GM18951 (cell line): Measurements from ENCODE around the gene SLC22A14.

Experiments used
- POLR2A ChIP-seq: IDR thresholded peaks from 4 replicates; pipeline ENCODE4 v1.6.1; 2011; ENCODE audit warnings: mild to moderate bottlenecking; ENCODE audit not compliant: insufficient read length, insufficient read depth; ENCODE audit errors: extremely low read depth
- in situ Hi-C: fragments of 300-500 bp; cut with MboI; formaldehyde crosslinking; loops from one replicate; pipeline ENCODE4 v1.12.0; 2022; ENCODE audit warnings: low sequenced_read_pairs, mixed read lengths, inconsistent platforms; ENCODE audit not compliant: unreplicated experiment

Gene SLC22A14

DNA sequence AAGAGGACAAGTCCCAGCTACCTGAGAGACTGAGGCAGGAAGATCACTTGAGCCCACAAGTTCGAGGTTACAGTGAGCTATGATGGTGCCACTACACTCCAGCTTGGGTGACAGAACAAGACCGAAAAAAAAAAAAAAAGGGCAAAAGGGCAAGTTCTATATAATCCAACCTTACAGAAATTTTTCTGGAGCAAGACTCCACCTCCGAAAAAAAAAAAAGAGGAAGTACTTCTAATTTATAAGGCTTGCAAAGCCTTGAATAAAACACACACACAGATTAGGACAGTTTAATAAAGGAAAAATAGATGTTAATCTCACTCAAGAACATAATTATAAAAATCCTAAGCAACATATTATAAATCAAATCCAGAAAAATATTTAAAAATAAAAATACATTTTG lies 50.1 kb downstream of the SLC22A14 start:
- in situ Hi-C loops = no loop called here

DNA sequence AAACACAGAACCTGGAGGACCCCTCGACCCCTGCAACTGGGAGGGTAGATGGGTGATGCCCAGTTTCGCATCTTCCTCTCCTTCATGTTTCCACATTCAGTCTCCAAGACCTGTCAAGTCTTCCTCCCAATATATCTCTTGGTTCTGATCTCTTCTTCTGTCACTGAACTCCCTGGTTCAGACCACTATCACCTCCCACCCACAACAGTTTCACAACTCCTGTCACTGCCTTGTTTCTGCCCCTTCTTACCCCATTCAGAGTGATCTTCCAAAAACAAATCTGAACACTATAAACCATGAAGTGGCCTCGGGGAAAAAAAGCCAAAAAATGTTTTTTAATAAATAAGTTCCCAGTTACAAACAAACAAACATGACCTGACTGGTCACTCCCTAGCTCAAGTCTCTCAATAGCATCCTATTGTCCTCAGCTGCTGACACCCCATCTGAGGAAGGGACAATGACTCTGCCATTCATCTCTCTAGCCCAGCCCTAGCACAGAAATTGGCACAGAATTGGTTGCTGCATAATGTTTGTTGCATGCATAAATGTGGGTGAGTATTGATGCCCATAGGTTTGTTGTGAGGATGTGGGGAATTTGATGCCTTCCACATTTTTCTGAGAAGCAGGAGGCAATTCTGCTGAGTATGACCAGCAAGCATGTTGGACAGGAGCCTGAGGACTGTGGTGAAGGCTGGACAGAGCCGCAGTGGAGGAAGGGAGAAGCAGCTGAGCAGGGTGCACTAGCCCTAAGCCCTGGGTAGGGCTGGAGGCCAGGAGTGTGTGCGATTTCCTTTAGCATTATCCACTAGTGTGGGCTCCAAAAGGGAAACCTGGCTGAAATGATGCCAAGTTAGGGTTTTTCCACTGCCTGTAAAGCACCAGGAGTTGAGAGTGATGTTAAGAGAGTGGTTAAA lies 52.3 kb downstream of the SLC22A14 start:
- in situ Hi-C loops = no loop called here
- no peak for TF ChIP-seq POLR2A

More for the DNA sequence above, 50.1 kb downstream of the SLC22A14 start:
- no peak for TF ChIP-seq POLR2A

DNA sequence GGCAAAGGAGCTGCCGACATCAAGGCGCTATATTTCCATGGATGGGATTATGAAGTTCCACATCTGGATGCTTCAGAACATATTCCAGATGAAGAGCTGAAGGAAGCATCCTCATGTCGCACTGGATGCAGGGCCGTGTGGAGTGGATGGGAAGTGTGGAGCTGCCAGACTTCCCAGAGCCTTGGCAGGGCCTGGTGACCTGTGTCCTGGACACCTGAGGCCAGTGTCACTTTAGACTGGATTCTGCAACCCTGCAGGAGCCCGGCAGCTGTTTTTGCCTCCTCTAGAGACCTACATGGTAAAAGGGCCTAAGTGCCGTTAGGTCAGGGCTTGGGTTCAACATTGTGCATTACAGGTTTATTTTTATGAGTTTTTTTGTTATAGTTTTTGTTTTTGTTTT lies 53.2 kb downstream of the SLC22A14 start:
- in situ Hi-C loops = no loop called here
- TF ChIP-seq POLR2A = no peak

DNA sequence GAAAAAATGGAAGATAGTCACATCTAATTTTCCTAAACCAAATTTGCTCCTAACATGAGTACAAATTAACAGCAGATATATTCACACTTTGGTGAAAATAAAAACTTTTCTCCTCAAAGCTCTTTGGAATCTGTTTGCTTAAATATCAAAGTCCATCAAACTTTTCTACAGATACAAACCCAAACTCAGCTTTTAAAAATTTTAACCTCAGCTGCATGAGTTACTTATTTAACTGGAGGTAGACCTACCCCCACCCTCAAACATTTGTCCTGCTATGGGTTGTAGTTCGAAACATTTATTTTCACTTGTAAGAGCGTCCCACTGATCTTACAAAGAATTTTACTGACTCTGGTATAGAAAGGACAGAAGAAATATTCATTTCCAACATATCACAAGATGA lies 55.6 kb downstream of the SLC22A14 start:
- in situ Hi-C loops = no loop called here
- no peak for TF ChIP-seq POLR2A

DNA sequence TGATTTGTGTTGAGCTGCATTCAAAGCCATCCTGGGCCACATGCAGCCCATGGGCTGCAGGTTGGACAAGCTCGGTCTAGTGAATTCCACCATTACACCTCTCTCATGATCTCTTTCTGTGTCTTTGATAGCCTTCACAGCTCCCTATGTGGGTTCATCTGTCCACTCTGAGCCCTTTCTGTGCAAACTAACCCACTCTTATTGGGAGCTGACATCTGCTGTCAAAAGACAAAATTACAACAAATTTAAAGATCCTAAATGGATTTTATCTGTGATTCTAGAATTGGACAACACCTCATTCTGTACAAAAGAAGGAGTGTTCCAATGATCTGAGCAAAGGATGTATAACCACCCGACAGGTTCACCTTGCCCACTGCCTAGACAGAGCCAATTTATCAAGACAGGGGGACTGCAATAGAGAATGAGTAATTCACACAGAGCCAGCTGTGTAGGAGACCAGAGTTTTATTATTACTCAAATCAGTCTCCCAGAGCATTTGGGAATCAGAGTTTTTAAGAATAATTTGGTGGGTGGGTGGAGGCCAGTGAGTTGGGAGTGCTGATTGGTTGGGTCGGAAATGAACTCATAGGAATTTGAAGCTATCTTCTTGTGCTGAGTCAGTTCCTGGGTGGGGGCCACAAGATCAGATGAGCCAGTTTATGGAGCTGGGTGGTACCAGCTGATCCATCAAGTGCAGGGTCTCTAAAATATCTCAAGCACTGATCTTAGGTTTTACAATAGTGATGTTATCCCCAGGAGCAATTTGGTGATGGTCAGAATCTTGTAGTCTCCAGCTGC lies 61.9 kb downstream of the SLC22A14 start:
- in situ Hi-C loops = no loop called here
- no peak for TF ChIP-seq POLR2A

DNA sequence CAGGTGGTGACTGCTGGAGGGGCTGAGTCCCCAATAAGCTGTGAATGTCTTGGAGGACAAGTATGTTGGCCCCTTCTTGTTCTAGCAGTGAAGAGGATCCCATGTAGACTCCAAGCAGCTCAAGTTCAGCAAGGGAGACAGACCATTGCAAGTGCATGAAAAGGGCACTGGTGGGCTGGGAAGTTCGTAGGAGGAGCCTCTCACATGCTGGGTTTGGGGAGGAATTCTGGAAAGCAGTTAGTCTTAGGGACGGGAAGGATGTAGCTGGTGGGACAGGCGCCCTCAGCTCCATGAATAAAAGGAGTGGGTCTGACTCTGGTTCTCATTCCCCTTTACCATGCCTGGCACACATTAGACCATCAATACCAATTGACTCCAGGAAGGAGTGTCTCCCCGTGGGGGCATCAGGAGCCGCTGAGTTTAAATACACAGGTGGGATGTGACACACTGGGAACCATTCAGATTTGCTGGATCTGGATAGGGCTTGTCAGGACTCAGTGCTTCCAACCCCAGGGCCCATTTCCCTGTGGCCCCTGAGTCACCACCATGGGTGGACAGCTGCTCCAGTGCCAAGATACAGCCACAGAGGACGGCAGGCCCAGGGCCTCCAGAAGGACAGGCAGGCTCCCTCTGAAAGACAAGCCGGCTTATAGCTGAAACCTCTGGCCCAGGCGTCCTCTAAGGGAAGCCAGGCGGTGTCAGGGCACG lies 63.9 kb downstream of the SLC22A14 start:
- TF ChIP-seq POLR2A = no peak
- in situ Hi-C loops = no loop called here

DNA sequence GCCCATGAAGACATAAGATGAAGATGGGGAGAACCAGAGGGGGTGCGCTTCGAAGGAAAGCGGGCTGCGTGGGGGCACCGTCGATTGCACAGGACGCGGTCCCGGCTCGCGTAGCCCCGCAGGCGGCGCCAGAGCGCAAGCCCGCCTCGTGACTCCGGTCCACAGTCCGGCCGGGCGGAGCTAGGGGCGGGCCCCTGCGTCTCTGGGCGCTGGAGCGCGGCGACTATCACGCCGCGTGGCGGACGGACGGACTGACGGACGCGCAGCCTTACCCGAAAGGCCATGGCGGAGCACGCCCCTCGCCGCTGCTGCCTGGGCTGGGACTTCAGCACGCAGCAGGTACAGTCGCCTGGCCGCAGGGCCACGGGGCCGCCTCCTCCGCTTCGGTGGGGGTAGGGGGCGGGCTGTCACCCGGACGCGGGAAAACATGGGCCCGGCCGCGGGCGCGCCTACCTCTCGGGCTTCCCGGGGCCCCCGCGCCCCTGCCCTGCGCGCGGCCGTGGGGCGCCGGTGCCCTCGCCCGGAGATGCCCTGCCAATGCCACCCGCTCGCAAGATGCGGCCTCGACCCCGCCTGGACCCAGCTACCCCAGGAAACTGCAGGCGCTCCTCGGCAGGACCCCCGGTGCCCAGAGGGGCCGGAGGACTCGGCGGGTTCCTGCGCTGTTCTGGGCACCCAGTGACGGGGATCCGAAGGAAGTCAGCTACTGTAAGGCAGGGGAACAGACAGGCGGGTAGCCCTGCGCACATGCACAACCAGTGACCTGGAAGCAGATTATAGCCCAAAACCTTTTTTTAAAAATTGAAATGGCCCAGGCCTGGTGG lies 64.7 kb downstream of the SLC22A14 start, which contains the start of gene XYLB:
XYLB (plus strand) TSS at position 199 of the 824 bp plus-strand sequence; CDS start at position 283, 84 bp downstream.
- TF ChIP-seq POLR2A = peak; percentile 63
- in situ Hi-C loops = no loop called here

DNA sequence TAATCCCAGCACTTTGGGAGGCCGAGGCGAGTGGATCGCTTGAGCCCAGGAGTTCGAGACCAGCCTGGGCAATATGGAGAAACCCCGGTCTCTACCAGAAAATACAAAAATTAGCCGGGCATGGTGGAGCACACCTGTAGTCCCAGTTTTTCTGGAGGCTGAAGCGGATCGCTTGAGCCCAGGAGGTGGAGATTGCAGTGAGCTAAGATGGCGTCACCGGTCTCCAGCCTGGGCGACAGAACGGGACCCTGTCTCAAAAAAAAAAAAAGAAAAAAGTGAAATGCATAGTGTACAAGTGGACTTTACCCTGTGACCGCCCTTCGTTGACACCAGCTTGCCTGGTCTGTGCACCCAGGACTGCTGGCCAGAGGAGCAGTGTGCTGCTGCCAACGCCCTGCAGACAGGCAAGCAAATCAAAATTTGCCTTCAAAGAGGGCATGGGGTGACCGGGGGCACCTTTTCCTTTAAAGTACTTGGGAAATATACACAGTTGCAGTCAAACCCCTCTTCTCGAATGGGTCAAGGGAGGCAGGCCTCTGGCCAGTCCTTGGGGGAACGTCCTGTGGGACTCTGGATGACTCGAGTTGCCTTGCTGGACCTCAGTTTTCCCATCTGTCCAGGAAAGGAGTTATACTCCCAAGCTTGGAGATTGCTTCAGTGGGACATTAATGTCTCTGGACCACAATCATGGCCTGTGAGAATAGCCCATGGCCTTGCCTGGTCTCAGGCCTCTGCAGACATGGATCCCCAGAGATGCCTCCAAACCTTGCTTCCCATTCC lies 65.5 kb downstream of the SLC22A14 start:
- in situ Hi-C loops = no loop called here

DNA sequence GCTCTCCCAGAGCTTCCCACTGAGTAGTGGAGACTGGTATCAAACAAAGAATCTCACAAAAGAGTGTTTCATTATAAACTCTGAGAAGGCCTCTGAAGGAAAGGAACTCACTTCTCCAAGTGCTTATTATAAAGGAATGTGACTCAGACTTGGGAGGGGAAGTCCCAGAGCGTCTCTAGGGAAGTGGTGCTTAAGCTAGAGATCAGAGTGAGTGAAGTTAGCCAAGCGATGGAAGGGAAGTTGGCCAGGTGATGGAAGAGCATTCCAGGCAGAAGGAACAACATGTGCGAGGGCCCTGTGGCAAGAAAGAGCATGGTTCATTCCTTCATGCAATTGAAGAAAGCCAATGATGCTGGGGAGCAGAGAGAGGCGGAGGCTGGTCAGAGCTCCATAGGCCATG lies 66.8 kb downstream of the SLC22A14 start:
- no peak for TF ChIP-seq POLR2A
- in situ Hi-C loops = no loop called here

More for the DNA sequence above, 65.5 kb downstream of the SLC22A14 start:
- TF ChIP-seq POLR2A = no peak

DNA sequence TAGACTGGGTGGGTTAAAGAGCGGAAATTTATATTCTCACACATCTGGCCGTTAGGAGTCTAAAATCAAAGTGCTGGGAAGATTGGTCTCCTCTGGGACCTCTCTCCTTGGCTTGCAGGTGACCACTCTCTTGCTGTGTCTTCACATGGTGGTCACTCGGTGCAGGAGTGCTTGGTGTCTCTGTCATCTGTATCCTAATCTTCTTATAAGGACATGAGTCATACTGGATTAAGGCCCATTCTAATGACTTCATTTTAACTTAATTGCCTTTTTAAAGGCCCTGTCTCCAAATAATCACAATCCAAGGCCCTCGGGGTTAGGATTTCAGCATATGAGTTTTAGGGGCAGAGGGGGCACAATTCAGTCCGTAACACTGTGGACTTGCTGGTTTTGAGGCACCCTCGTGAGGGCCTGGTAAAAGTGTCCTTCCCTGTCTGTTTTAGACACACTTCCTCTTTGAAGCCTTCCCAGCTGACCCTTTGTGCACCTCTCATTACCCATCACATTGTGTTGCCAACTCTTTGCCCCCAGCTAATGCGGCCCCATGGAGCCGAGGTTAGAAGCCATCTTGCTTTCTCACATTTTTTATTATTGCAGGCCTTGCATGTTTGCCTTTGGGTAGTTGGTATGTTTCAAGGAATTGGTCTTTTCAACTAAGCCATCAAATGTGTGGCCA lies 67.7 kb downstream of the SLC22A14 start:
- no peak for TF ChIP-seq POLR2A
- in situ Hi-C loops = no loop called here

DNA sequence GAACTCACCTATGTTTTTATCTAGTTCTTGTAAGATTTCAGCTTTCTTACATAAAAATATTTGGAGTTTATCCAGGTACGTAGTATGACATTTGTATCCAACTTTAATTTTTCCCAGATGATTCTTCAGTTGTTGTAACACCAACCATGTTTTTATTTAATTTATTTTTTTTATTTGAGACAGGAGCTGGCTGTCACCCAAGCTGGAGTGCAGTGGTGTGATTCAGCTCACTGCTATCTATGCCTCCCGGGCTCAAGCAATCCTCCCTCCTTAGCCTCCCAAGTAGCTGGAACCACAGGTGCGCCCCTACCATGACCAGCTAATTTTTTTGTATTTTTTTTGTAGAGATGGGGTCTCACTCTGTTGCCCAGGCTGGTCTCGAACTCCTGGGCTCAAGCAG lies 71.1 kb downstream of the SLC22A14 start:
- in situ Hi-C loops = no loop called here
- TF ChIP-seq POLR2A = no peak
